Subcutaneous adipose tissue (tissue), 4 donors: ENCODE measurements around the gene CDCA4. TPM values are rescaled to one million over a fixed set of nuclear protein-coding genes. Genes with fewer than 3 reads are reported as not detected.

ENCODE experiments used
- CTCF ChIP-seq: fragments of 450-650 bp; IDR thresholded peaks from one replicate; pipeline ENCODE4 v1.5.1; 2016; ENCODE audit warnings: low read depth, mild to moderate bottlenecking, control low read depth, antibody characterized with exemption, moderate library complexity
- total RNA-seq, 4 donors: library from RNA; depleted of rRNA; stranded (reverse); fragments of >200 nt; gene quantifications; one replicate each; pipeline ENCODE4 v1.1.0, GENCODE V29; 2016

The CDCA4 gene
- total RNA-seq, 4 donors from 2014 or later = 4.0 to 6.6 (median 6.3) TPM

DNA sequence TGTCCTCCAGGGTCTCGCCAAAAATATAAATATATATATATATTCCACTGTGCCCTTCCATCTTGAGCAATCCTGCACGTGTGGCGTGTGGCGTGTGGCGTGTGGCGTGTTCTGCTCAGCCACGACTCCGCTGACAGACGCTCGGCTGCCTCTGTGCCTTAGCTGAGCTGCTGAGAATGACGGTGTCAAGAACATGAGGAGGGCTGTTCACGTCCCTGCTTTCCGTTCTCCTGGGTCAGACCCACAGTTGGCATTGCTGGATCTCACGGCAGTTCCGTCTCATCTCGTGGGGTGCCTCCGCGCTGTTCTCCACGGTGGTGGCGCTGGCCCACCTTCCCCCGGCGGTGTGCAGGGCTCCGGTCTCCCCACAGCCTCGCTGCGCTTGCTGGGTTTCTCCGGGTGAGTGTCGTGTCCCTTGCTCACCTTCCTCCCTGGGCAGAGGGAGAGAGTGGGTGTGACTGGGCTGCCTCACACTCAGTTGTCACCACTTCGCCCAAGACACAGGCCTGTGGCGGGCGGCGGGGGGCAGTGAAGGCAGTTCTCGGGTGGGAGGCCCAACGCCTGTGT, 34.9 kb upstream of the CDCA4 start:
- TF ChIP-seq CTCF = no peak

DNA sequence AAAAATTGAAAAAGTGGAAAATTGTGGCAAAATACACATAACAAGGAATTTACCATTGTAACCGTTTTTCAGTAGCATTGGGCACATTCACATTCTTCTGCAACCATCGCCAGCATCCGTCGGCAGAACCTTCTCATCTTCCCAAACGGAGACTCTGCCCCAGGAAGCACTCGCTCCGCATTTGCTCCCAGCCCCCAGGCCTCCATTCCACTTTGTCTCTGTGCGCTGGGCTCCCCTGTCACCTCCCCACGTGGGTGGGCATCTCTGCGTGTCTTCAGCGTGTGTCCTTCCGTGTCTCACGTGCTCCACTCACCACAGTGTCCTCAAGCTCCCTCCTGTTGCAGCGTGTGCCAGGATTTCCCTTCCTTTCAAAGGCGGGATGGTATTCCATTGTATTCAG, 34.5 kb upstream of the CDCA4 start:
- no peak for TF ChIP-seq CTCF

DNA sequence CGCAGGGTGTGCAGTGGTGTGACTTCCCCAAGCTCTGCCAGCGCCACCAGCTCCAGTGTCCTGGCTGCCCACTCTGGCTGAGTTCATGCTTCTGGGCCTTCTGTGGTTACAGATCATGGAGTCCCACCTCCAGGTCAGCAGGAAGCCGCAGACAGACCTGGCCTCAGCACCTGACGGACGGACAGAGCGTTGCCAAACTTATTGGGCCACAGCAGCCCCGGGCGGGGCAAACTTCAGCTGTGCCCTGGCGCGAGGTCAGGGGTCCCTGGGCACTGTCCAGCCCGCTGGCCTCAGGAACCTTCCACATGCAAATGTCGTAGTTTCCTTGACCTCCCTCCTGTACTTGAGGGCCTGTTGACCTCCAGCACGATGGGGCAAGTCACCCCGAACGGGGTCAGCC, 33.1 kb upstream of the CDCA4 start:
- TF ChIP-seq CTCF = no peak

DNA sequence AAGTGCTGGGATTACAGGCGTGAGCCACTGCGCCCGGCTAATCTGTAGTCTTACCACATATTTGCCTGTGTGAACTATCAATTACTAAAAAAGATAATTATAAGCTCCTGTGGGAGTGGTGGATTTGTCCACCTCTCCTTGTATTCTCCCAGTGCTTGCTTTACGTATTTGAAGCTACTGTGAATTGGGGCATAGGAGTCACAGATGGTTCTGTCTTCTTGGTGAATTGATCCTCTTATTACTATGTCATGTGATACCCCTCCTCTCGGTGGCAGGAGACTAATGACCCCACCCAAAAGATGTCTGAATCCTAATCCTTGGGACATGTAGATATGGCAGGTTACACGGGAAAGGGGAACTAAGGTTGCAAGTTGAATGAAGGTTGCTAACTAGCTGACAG, 32.5 kb upstream of the CDCA4 start:
- no peak for TF ChIP-seq CTCF

DNA sequence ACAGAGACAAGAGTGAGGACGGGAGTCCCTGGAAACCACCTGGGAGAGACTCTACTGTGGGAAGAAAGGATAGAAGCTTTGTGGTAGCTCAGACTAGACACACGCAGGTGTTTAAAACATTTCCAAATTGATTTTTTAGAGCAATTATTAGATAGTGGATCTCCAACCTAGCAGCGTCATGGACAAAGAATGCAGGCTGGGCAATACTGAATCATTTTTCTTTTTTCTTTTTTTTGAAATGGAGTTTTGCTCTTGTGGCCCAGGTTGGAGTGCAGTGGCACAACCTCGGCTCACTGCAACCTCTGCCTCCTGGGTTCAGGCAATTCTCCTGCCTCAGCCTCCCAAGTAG, 31.2 kb upstream of the CDCA4 start:
- TF ChIP-seq CTCF = no peak

DNA sequence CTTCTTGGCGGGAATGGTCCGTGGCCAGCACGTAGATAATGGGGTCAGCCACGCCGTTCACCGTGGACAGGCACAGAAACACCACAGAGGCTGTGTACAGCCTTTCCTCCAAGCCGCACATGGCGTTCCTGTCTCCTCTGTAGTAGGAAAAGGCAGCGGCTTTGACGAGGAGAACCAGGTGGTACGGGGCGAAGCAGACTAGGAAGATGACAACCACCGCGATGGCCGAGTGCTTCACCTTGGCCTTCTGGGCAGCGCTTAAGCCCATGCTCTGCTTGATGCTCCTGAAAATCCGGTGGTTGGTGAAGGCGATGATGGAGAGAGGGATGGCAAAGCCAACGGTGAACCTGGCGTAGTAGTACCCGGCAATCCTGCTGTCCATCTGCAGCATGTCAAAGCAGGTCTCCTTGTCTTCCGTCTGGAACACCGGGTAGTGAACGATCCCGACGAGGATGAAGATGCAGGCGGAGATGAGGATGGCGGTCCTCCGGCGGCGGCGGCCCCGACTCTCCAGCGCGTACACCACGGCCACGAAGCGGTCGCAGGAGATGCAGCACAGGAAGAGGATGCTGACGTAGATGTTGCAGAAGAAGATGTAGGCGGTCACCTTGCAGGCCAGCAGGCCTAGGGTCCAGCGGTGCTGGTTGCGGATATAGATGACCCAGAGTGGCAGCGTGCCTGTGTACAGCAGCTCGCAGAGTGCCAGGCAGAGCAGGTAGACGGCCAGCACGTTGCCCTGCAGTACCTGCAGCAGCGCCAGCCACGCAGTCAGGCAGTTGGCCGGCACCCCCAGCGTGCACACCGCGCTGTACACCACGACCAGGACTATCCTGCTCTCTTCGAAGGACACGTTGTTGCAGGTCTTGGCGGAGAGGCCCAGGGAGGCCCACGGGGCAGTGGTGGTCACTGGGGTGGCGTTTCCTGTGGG, 30.6 kb upstream of the CDCA4 start:
- TF ChIP-seq CTCF = no peak

GRCh38 chr14:105050551-105050897, 29.6 kb upstream of the CDCA4 start:
- no peak for TF ChIP-seq CTCF
